ENCODE results near the gene MRO. TPM values are rescaled to one million over a fixed set of nuclear protein-coding genes. Genes with fewer than 3 reads are reported as not detected.
"Not testable (repeated sequence)": the region's sequence is repeated elsewhere in the genome, so short reads cannot be mapped to it uniquely, and the experiment has no call there.

Gene MRO
- polyA plus RNA-seq, 1 experiment, result 0.06 TPM

DNA sequence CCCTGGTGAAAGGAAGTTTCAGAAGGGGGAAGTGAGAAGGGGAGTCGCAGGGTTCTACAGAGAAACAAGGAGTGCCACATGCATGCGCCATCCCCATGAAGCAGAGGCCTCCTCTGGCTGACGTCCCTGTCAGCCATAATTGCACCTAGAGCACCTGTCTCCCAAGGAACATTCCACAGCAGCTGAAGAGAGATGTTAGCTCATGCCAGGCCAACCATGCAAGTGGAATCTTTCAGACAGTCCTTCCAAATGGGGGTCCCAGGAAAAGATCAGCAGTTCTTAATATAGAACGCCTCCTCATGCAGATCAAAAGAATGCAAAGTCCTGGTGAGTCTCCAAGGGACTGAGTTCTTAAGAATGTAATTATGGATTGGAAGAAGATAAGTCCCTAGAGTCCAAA, 29.6 kb downstream of the MRO start:
- CTCF ChIA-PET, result no interaction called here
- no peak for DNase-seq (ENCODE audit: low read depth, low spot score)

DNA sequence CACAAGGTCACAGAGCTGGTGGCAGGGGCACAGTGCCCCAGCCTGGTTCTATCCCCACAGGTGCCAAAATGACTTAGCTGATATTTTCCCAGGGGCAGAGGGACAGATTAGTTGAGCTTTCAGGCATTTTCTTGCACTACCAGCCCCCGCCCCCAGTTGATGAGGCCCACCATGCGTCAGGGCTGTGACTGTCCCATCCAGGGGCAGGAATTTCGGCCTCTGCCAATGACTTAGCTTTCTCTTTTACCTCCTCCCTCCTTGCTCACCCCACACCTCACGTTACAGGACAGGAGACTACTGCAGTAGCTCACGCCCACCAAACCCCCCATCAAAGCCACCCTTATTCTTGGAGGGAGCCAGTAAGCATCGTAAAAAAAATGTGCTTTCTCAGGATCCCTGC, 31.5 kb downstream of the MRO start:
- TF ChIP-seq, protein P1, sequence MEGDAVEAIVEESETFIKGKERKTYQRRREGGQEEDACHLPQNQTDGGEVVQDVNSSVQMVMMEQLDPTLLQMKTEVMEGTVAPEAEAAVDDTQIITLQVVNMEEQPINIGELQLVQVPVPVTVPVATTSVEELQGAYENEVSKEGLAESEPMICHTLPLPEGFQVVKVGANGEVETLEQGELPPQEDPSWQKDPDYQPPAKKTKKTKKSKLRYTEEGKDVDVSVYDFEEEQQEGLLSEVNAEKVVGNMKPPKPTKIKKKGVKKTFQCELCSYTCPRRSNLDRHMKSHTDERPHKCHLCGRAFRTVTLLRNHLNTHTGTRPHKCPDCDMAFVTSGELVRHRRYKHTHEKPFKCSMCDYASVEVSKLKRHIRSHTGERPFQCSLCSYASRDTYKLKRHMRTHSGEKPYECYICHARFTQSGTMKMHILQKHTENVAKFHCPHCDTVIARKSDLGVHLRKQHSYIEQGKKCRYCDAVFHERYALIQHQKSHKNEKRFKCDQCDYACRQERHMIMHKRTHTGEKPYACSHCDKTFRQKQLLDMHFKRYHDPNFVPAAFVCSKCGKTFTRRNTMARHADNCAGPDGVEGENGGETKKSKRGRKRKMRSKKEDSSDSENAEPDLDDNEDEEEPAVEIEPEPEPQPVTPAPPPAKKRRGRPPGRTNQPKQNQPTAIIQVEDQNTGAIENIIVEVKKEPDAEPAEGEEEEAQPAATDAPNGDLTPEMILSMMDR (IDR thresholded peaks at IDR 0.05; ENCODE audit: low read depth, low read length), result no peak

More for the DNA sequence above, 29.6 kb downstream of the MRO start:
- H3K27me3 ChIP-seq (ENCODE audit: control insufficient read depth, insufficient read depth, low read length), result no peaks in the 10 kb centered on the region
- no peaks in the 10 kb centered on the region for H3K9me3 ChIP-seq (ENCODE audit: control insufficient read depth, insufficient read depth, low read length)
- POLR2A ChIA-PET, result no interaction called here
- no peak overlapping the region for H3K4me3 ChIP-seq (ENCODE audit: low read depth, low read length)
- no peak overlapping the region for H3K27ac ChIP-seq (ENCODE audit: low read depth, low read length)
- TF ChIP-seq, protein P1 (IDR thresholded peaks at IDR 0.05; ENCODE audit: low read depth, low read length), result no peak

DNA sequence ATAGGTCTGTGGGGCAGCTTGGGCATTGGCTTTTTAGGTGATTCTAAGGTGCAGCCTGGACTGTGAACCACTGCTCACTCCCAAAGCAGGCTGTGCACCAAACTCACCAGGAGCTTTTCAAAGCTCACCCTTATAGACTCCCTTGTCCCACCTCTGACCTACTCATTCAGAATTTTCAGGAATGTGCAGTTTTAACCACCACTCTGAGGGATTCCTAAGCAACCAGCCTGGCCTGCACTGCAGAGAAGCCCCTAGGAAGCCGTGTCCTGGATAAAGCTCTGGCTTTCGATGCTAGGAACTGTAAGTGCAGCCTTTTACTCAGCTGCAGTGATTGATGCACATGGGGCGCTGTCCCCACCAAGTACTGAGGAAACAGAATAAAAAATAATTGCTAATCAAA, 33.0 kb downstream of the MRO start:
- no peak for DNase-seq (ENCODE audit: low read depth, low spot score)
- H3K9me3 ChIP-seq (ENCODE audit: control insufficient read depth, insufficient read depth, low read length), result no peaks in the 10 kb centered on the region
- ChIA-PET CTCF (no interaction called here), POLR2A (no interaction called here)
- no peak overlapping the region for H3K27ac ChIP-seq (ENCODE audit: low read depth, low read length)
- H3K4me3 ChIP-seq (ENCODE audit: low read depth, low read length), result no peak overlapping the region
- TF ChIP-seq, protein P1 (IDR thresholded peaks at IDR 0.05; ENCODE audit: low read depth, low read length), result no peak
- no peaks in the 10 kb centered on the region for H3K27me3 ChIP-seq (ENCODE audit: control insufficient read depth, insufficient read depth, low read length)

More for the DNA sequence above, 31.5 kb downstream of the MRO start:
- POLR2A ChIA-PET, result interaction anchor here (0.5 kb wide), 1 partner anchor 70 kb away, joined by 4 read pairs; no protein-coding TSS in a partner anchor
- H3K4me3 ChIP-seq (ENCODE audit: low read depth, low read length), result no peak overlapping the region
- H3K9me3 ChIP-seq (ENCODE audit: control insufficient read depth, insufficient read depth, low read length), result no peaks in the 10 kb centered on the region
- DNase-seq (ENCODE audit: low read depth, low spot score), result no peak
- CTCF ChIA-PET, result no interaction called here
- H3K27ac ChIP-seq (ENCODE audit: low read depth, low read length), result no peak overlapping the region
- H3K27me3 ChIP-seq (ENCODE audit: control insufficient read depth, insufficient read depth, low read length), result no peaks in the 10 kb centered on the region

DNA sequence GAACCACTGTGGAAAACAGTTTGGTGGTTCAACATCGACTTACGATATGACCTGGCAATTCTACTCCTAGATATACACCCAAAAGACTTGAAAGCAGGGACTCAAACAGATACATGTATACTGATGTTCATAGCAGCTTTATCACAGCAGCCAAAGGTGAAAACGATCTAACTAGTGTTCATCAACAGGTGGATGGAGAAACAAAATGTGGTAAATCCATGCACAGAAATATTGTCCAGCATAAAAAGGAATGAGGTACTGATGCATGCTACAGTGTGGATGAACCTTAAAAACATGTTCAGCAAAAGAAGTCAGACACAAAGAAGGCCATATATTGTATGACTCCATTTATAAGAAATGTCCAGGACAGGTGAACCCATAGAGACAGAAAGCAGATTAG, 36.3 kb downstream of the MRO start:
- TF ChIP-seq, protein P1 (IDR thresholded peaks at IDR 0.05; ENCODE audit: low read depth, low read length), result no peak
- POLR2A ChIA-PET, result no interaction called here
- Histone ChIP-seq H3K9me3 (ENCODE audit: control insufficient read depth, insufficient read depth, low read length) (no peaks in the 10 kb centered on the region), H3K27me3 (ENCODE audit: control insufficient read depth, insufficient read depth, low read length) (no peaks in the 10 kb centered on the region), H3K4me3 (ENCODE audit: low read depth, low read length) (no peak overlapping the region), H3K27ac (ENCODE audit: low read depth, low read length) (no peak overlapping the region)
- DNase-seq (ENCODE audit: low read depth, low spot score), result no peak
- CTCF ChIA-PET, result no interaction called here

DNA sequence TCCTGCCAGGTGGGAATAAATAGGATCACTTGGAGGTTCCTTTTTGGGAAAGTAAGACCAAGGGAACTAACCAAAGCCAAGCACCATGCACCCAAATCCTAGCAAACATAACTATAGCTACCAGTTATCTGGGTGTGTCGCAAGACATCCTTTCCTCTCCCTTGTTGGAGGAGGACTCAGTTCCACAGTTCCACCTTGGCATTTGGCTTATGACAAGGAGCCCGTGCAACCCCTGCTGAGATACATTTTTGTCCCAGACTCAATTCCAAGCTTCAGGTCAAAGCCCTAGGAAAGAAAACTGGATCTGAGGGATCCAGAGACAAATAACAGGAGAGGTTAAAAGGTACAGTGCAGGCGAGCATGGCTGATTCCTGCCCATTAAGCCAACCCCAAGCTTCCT, 40.8 kb downstream of the MRO start:
- H3K27me3 ChIP-seq (ENCODE audit: control insufficient read depth, insufficient read depth, low read length); H3K9me3 ChIP-seq (ENCODE audit: control insufficient read depth, insufficient read depth, low read length); POLR2A ChIA-PET; CTCF ChIA-PET; H3K27ac ChIP-seq (ENCODE audit: low read depth, low read length); DNase-seq (ENCODE audit: low read depth, low spot score); H3K4me3 ChIP-seq (ENCODE audit: low read depth, low read length): not testable (repeated sequence)

DNA sequence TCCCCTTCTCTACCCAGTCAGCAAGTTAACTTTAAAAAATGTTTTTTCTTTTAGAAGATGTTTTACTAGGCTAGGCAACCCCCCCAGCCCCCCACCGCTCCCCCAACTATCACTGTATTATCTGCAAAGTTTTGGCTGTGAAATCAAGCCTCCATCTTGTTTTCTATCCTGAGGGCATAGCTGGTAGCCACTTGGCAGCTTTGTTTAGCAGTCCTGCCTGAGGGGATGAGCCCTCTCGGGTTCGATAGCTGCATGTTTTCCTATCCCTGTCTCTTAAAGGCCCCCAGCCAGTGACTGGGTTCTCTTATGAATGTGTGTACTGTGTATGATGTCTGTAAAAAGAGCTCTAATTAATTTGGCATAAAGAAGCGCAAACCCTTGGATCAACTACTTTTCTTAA, 43.4 kb downstream of the MRO start:
- POLR2A ChIA-PET, result no interaction called here
- no peaks in the 10 kb centered on the region for H3K9me3 ChIP-seq (ENCODE audit: control insufficient read depth, insufficient read depth, low read length)
- no peak overlapping the region for H3K27ac ChIP-seq (ENCODE audit: low read depth, low read length)
- TF ChIP-seq, protein P1 (IDR thresholded peaks at IDR 0.05; ENCODE audit: low read depth, low read length), result no peak
- CTCF ChIA-PET, result no interaction called here
- H3K4me3 ChIP-seq (ENCODE audit: low read depth, low read length), result no peak overlapping the region
- no peaks in the 10 kb centered on the region for H3K27me3 ChIP-seq (ENCODE audit: control insufficient read depth, insufficient read depth, low read length)
- DNase-seq (ENCODE audit: low read depth, low spot score), result no peak
